ENCODE results near the gene MRPS10. TPM values are rescaled to one million over a fixed set of nuclear protein-coding genes. Genes with fewer than 3 reads are reported as not detected.

The MRPS10 gene
- total RNA-seq, 1 donor: 52.5 TPM

DNA sequence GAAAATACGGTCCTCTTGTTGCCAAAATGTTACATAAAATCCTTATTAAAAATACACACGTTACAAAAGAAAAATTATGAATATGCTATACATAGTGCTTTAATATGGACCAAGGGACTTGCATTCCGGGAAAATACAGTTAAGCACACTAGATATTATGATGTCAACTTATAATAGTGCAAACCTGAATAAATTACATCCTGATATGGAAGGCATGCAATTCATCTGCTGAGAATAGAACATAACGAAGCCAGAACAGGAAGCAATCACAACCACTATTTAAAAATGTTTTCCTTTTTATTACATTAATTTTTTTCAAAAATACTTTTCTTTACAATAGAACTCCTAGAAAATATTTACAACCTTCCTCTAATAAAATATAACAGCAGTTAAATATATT, 7.8 kb upstream of the MRPS10 start:
- Histone ChIP-seq H3K9me3 (ENCODE audit: low read depth, low read length) (no peaks in the 10 kb centered on the region), H3K36me3 (ENCODE audit: insufficient read depth, low read length) (peaks cover 12% of the 10 kb centered on the region), H2AFZ (ENCODE audit: low read length) (no peak overlapping the region), H3K4me3 (ENCODE audit: insufficient read depth, low read length) (no peak overlapping the region), H3K27ac (ENCODE audit: low read depth, low read length) (no peak overlapping the region), H3K4me1 (ENCODE audit: insufficient read depth, low read length) (peaks cover 27% of the 10 kb centered on the region), H3K4me2 (ENCODE audit: insufficient read depth, low read length) (no peak overlapping the region), H3K79me2 (ENCODE audit: insufficient read depth, low read length) (no peaks in the 10 kb centered on the region), H3K27me3 (ENCODE audit: insufficient read depth, low read length) (no peaks in the 10 kb centered on the region), H4K20me1 (ENCODE audit: insufficient read depth, low read length) (no peaks in the 10 kb centered on the region)
- DNase-seq (ENCODE audit: insufficient read length, low spot score, missing footprints): no peak
- TF ChIP-seq, protein P1, sequence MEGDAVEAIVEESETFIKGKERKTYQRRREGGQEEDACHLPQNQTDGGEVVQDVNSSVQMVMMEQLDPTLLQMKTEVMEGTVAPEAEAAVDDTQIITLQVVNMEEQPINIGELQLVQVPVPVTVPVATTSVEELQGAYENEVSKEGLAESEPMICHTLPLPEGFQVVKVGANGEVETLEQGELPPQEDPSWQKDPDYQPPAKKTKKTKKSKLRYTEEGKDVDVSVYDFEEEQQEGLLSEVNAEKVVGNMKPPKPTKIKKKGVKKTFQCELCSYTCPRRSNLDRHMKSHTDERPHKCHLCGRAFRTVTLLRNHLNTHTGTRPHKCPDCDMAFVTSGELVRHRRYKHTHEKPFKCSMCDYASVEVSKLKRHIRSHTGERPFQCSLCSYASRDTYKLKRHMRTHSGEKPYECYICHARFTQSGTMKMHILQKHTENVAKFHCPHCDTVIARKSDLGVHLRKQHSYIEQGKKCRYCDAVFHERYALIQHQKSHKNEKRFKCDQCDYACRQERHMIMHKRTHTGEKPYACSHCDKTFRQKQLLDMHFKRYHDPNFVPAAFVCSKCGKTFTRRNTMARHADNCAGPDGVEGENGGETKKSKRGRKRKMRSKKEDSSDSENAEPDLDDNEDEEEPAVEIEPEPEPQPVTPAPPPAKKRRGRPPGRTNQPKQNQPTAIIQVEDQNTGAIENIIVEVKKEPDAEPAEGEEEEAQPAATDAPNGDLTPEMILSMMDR (IDR thresholded peaks at IDR 0.05; ENCODE audit: extremely low read depth, low read depth, low read length): no peak

DNA sequence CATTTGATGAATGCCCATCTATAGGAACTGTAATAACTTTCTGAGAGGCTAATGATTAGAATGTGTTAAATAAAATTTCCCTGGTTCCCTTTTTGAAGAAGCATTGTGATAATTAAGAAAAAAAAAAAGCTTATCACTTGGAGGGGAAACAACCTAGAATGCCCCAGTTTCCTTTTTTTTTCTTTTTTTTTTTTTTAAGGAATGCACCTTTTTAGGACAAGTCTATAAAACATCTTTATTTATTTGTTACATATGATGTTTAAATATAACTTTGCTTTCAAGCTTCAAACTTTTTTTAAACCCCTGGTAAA, 7.3 kb upstream of the MRPS10 start:
- H2AFZ ChIP-seq (ENCODE audit: low read length): no peak overlapping the region

DNA sequence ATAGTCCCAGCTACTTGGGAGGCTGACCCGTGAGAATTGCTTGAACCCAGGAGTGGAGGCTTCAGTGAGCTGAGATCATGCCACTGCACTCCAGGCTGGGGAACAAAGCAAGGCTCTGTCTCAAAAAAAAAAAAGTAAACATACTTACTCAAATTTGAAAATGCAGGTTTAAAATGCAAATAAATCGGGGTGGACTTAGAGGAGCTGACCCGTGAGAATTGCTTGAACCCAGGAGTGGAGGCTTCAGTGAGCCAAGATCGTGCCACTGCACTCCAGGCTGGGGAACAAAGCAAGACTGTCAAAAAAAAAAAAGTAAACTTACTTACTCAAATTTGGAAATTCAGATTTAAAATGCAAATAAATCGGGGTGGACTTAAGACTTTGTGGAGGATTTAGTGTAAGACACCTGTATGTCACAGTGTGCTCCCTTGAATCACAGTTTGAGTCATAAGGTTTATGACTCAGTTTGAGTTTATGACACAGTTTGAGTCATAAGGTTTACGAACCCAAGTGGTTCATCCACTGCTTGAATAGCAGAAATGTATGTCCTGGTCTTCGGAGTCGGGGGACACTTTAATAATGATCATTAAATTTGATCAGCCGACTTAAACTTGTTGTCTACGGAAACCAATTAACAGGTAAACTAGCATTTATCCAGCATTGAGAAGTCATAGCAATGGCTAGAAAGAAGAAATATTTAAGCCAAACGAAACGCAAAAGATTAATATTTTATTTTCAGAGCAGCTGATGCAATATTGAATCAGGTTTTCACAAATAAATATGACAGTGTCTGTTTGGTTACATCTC, 6.8 kb upstream of the MRPS10 start:
- Histone ChIP-seq H2AFZ (ENCODE audit: low read length) (no peak overlapping the region), H3K4me1 (ENCODE audit: insufficient read depth, low read length) (peaks cover 27% of the 10 kb centered on the region), H3K36me3 (ENCODE audit: insufficient read depth, low read length) (peaks cover 12% of the 10 kb centered on the region), H3K27ac (ENCODE audit: low read depth, low read length) (peak overlapping the region; percentile 13), H3K4me3 (ENCODE audit: insufficient read depth, low read length) (peak overlapping the region; percentile 18), H3K9me3 (ENCODE audit: low read depth, low read length) (no peaks in the 10 kb centered on the region), H3K79me2 (ENCODE audit: insufficient read depth, low read length) (no peaks in the 10 kb centered on the region), H4K20me1 (ENCODE audit: insufficient read depth, low read length) (no peaks in the 10 kb centered on the region), H3K4me2 (ENCODE audit: insufficient read depth, low read length) (peak overlapping the region; percentile 59), H3K27me3 (ENCODE audit: insufficient read depth, low read length) (no peaks in the 10 kb centered on the region)
- DNase-seq (ENCODE audit: insufficient read length, low spot score, missing footprints): peak; percentile 92
- TF ChIP-seq, protein P1 (IDR thresholded peaks at IDR 0.05; ENCODE audit: extremely low read depth, low read depth, low read length): no peak

More for the DNA sequence above, 7.3 kb upstream of the MRPS10 start:
- no peak overlapping the region for H3K4me3 ChIP-seq (ENCODE audit: insufficient read depth, low read length)
- H3K27ac ChIP-seq (ENCODE audit: low read depth, low read length): no peak overlapping the region
- peak overlapping the region; percentile 59 for H3K4me2 ChIP-seq (ENCODE audit: insufficient read depth, low read length)
- DNase-seq (ENCODE audit: insufficient read length, low spot score, missing footprints): no peak
- no peaks in the 10 kb centered on the region for H3K27me3 ChIP-seq (ENCODE audit: insufficient read depth, low read length)
- peaks cover 12% of the 10 kb centered on the region for H3K36me3 ChIP-seq (ENCODE audit: insufficient read depth, low read length)
- H4K20me1 ChIP-seq (ENCODE audit: insufficient read depth, low read length): no peaks in the 10 kb centered on the region
- TF ChIP-seq, protein P1 (IDR thresholded peaks at IDR 0.05; ENCODE audit: extremely low read depth, low read depth, low read length): no peak
- no peaks in the 10 kb centered on the region for H3K9me3 ChIP-seq (ENCODE audit: low read depth, low read length)
- no peaks in the 10 kb centered on the region for H3K79me2 ChIP-seq (ENCODE audit: insufficient read depth, low read length)
- H3K4me1 ChIP-seq (ENCODE audit: insufficient read depth, low read length): peaks cover 27% of the 10 kb centered on the region

DNA sequence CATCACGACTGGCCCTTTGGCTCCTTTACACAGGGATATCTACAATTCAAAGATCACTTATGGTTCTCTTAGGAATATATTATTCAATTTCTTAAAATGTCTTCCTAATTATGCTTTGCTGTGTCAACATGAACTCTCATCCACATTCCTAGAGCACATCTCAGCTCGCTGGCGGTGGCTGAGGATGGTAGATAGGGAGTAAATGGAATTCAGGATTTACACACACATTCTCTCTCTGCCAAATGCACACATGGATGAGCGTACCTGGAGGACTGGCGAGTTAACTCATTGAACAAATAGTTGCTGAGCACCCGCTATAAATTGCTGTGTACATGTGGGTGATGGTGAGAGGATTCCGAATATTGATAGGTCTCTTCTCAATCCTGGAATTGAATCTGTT, 4.8 kb upstream of the MRPS10 start:
- H3K4me2 ChIP-seq (ENCODE audit: insufficient read depth, low read length): no peak overlapping the region
- H3K36me3 ChIP-seq (ENCODE audit: insufficient read depth, low read length): peaks cover 1% of the 10 kb centered on the region
- TF ChIP-seq, protein P1 (IDR thresholded peaks at IDR 0.05; ENCODE audit: extremely low read depth, low read depth, low read length): no peak
- H4K20me1 ChIP-seq (ENCODE audit: insufficient read depth, low read length): no peaks in the 10 kb centered on the region
- peaks cover 1% of the 10 kb centered on the region for H3K79me2 ChIP-seq (ENCODE audit: insufficient read depth, low read length)
- no peak overlapping the region for H3K4me3 ChIP-seq (ENCODE audit: insufficient read depth, low read length)
- H3K4me1 ChIP-seq (ENCODE audit: insufficient read depth, low read length): peaks cover 29% of the 10 kb centered on the region
- no peaks in the 10 kb centered on the region for H3K27me3 ChIP-seq (ENCODE audit: insufficient read depth, low read length)
- no peak overlapping the region for H3K27ac ChIP-seq (ENCODE audit: low read depth, low read length)
- no peak for DNase-seq (ENCODE audit: insufficient read length, low spot score, missing footprints)
- no peak overlapping the region for H2AFZ ChIP-seq (ENCODE audit: low read length)
- no peaks in the 10 kb centered on the region for H3K9me3 ChIP-seq (ENCODE audit: low read depth, low read length)

All from osteoblast (primary cell).